Keratinocyte (primary cell): ENCODE data around the gene ACOT7.

Experiments
- EZH2 ChIP-seq: IDR thresholded peaks from one replicate; pipeline ENCODE4 v1.6.1; 2012; ENCODE audit warnings: inconsistent platforms, mild to moderate bottlenecking, low read length, moderate library complexity
- TF ChIP-seq, protein P1 (sequence below), 3 experiments: IDR thresholded peaks in 1 of 3; conservative IDR thresholded peaks in 1 of 3; optimal IDR thresholded peaks in 1 of 3; 2 replicates in 2 of 3; 3 replicates in 1 of 3; pipeline versions ENCODE3 to v1.5.1; 2011; ENCODE audit warnings: low read length in 3 of 3, mild to moderate bottlenecking in 3 of 3, moderate library complexity in 2 of 3, control low read depth in 1 of 3, inconsistent platforms in 1 of 3; ENCODE audit not compliant: insufficient read depth in 2 of 3; ENCODE audit errors: extremely low read depth in 1 of 3

DNA sequence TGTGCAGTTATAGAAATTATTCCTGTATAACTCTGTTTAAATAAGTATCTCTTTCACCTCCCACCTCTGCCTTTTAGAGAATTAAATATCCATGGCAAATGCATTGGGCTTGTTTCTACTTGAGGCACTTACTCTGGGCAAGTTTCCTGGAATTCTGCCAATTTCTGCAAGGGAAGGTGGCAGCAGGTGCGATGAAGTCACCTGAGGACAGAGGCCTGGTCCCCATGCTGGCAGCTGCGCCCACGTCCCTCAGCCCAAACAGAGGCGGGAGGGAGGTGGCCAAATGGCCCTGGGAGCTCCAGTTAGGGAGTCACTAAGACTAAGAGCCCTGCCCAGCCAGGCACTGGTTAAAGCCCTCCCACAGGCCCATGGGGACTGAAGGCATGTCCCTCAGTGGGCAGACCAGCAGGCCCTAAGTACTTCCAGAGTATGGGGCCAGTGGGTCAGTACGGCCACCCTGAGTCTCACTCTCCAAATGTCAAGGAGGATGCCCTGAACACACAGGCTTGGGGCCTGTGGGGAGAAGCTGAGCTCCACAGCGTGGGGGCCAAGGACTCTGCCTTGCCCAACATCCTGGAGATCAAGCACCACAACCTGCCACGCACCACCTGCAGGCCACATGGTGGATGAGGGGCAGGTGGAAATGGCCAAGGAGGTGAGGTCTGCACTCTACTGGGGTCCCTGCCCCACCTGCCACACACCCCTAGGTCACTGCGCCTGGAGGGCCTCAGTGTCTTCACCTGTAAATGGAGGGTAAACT, 19.4 kb downstream of the ACOT7 start:
- TF ChIP-seq, protein P1, sequence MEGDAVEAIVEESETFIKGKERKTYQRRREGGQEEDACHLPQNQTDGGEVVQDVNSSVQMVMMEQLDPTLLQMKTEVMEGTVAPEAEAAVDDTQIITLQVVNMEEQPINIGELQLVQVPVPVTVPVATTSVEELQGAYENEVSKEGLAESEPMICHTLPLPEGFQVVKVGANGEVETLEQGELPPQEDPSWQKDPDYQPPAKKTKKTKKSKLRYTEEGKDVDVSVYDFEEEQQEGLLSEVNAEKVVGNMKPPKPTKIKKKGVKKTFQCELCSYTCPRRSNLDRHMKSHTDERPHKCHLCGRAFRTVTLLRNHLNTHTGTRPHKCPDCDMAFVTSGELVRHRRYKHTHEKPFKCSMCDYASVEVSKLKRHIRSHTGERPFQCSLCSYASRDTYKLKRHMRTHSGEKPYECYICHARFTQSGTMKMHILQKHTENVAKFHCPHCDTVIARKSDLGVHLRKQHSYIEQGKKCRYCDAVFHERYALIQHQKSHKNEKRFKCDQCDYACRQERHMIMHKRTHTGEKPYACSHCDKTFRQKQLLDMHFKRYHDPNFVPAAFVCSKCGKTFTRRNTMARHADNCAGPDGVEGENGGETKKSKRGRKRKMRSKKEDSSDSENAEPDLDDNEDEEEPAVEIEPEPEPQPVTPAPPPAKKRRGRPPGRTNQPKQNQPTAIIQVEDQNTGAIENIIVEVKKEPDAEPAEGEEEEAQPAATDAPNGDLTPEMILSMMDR (optimal IDR thresholded peaks at IDR 0.05 in 1 of 3, IDR thresholded peaks at IDR 0.05 in 1 of 3, conservative IDR thresholded peaks at IDR 0.05 in 1 of 3; ENCODE audit: extremely low read depth in 1 of 3, insufficient read depth in 2 of 3, low read length in 3 of 3), result no peak
- no peak for TF ChIP-seq EZH2
